HK-2 (cell line): ENCODE measurements around the gene OVAAL.

Source experiments
- DNase-seq: peaks from one replicate; pipeline ENCODE4 v3.0.0-alpha.2; 2018; ENCODE audit not compliant: unreplicated experiment

The OVAAL gene

DNA sequence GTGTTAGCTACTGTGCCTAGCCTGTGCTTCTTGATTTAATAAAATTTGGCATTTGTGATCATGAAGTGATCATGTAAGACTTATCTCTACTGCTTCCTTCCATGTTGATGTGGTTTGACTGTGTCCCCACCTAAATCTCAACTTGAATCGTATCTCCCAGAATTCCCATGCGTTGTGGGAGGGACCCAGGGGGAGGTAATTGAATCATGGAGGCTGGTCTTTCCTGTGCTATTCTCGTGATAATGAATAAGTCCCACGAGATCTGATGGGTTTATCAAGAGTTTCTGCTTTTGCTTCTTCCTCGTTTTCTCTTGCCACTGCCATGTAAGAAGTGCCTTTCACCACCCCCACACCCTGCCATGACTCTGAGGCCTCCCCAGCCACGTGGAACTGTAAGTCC lies at the start of gene OVAAL:
TSS of gene OVAAL (plus strand) at position 301 of the 400 bp plus-strand sequence.
- DNase-seq = no peak

DNA sequence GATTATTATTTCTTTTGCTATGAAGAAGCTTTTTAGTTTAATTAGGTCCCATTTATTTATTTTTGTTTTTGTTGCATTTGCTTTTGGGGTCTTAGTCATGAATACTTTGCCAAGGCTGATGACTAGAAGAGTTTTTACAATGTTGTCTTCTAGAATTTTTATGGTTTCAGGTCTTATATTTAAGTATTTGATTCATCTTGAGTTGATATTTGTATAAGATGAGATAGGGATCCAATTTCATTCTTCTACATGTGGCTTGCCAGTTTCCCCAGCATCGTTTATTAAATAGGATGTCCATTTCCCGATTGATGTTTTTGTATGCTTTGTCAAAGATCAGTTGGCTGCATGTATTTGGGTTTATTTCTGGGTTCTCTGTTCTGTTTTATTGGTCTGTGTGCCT lies 47.9 kb upstream of the OVAAL start:
- no peak for DNase-seq

DNA sequence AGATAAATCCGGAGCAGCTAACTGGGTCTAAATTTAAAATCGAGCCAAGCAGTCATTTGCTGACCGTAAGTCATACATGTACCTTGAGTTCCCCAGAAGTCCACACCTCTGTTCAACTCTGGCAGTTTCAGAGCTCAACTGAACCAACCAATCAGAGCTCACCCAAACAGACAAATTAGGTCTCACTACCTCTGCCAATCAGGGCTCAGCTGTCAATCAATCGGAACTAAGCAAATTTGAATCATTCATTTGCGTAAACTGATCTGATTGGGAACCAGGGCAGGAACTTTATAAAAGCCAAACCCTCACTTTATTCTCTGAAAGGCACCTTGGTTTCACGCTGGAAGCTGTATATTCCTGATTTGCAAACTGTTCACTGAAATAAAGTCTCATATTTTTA lies 45.2 kb upstream of the OVAAL start:
- no peak for DNase-seq

DNA sequence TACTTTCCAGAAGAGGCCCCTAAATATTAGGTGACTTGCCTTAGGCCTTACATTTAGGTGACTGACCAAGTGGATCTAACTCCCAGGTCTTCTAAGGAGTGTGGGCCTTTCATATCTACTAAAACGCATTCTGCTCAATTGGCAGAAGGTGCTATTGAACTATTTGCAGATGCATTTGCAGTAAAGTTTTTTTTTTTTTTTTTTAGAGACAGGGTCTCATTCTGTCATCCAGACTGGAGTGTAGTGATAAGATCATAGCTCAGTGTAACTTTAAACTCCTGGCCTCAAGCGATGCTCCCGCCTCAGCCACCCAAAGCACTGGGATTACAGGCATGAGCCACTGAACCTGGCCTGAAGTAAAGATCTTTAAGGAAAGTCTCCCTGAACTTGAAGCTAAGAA lies 43.4 kb upstream of the OVAAL start:
- DNase-seq = no peak

DNA sequence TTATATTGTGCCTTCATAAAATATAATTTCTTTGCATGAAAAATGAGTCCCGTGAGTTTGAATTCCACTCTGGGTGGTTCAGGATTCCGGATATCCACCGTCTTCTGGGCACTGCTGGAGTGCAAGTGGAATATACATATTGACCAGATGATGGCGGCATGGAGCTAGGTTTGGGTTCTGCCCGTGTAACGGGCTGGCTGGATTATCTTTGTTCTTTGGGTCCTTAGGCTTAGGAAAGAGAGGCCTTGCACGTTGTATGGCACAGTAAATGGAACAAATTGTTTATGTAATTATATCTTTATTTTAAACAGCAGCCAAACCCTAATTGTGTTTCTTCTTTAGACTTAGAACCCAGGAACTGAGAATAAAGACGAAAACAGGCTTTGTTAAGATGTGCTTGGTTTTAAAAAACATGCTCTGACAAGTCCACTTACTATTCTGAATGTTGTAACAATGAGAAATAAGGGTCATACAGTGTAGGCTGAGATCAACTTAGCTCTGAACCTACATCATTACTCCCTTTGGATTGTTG lies 42.8 kb upstream of the OVAAL start:
- DNase-seq = peak; percentile 77

DNA sequence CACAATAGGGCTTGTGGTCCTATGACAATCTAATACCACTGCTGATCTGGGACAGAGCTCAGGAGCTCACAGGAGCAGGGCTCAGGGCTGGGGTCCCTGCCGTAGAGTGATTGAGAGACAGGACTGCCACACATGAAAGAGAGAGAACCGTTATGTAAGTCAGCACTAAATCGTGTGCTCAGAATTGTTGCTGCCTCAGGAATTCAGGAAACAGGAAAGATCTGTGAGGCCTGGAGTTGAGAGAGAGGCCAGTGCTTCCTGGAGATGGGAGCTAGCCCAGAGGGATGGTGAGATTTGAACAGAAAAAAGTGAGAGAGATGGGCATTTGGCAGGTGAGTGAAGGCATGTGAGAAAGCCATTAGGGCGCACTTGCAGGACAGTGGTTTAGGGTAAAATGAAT lies 38.9 kb upstream of the OVAAL start:
- DNase-seq = no peak

DNA sequence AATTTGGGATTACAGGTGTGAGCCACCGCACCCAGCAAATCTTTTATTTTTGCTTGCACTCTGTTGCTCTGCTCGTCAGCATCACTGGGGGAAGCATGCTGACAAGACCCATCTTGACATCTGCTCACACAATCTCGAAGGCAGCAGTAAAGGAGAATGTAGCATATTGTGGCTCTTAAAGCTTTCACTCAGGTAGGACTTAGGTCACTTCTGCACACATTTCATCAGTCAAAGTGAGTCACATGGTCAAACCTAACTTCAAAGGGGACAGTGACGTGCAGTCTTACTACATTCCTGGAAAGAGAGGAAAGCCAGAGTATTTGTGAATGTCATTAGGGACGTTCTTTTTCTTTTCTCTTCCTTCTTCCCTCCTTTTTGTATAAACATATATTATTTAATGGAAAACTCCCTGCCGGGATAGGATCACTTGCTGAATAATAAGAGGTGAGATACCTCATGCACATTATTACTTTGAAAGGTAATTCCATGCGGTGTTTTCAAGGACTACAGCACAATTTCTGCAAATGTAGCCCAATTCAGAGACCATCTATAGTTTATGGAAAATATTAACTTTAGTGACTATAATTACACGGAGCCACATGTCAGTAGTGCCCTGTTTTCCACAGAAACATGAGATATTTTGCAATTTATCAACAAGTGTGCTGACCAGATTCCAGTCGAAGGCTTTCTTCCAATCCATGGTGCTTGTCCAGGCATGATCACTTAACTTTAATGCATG lies 37.1 kb upstream of the OVAAL start:
- no peak for DNase-seq

DNA sequence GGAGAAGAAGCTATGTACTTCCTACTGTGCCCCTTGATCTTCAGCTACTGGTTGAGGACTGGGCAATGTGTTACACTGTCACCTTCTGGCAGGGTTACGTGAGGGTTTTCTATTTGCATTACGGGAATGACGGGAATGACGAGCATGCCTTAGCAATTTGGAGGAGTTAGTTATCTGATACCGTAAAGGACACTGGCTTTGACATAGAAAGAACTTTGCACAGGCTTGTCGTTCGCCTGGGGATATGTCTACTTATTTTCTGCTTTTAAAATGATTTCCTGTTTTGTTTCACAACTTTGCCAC lies 36.6 kb upstream of the OVAAL start:
- DNase-seq = no peak

DNA sequence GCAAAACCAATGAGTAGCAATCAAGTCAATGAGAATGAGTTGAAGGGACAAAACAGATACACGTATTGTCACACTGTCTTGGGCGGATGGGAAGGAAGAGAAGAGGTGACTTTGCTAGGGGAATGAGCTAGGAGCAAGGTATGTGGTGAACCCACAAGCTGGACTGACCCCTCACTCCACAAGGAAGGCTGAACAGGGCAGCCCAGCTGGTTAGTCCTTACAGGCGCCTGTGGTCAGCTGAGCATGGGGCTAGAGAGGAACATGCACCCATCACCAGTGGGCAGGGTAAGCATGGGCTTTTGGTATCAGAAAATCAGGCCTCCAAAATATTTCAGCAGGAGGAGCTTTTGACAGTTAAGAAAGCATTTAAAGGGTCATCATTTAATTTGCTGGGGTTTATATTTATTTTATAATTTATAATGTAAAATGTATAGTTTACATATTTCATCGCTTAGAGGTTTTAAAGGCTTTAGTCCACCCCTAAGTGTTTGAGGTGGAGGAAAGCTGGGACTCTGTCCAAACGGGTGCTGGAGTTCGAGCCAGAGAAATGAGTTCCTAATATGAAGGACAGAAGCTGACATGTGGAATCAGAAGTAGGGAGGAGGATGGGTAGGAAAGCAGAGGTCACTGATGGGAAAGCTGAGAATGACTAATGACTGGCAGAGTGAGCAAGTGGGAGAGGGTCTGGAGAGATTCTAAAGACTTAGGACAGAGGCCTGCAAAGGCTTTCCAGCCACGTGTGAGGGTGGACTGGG lies 34.4 kb upstream of the OVAAL start:
- DNase-seq = no peak

DNA sequence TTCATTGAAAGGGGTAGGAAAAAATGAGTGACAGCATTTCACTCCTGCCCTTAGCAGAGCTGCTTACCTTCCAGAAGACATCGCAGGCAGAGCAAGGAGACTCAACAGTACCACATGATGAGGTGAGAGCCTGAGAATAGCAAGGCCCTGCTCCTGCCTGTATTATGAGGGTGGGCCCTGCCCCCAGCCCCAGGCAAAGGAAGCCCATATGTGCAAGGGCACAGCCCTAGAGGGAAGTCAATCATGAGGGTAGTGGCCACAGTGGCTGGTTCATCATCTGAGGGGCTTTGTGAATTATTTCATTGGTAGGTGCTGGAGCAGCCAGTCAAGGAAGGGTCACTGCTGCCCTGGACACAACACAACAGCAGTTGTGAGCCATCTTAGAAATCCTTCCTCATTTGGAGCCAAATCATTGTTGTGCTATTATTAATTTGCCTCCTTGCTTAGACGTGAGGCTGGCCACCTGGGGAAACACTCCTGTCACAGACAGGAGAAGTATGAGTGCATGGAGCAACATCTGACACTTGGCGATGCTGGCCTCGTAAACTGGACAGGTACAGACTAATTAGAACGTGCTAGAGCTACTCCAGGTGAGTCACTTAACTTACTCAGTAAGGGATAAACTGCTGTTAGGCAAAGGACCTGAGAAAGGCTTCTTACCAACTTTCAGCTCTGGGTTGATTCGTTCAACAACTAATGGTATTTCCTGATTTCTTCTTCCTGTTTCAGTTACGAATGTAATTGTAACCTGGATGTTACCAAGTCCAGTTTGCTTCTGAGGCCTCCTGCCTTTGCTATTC lies 33.6 kb upstream of the OVAAL start:
- DNase-seq = no peak

DNA sequence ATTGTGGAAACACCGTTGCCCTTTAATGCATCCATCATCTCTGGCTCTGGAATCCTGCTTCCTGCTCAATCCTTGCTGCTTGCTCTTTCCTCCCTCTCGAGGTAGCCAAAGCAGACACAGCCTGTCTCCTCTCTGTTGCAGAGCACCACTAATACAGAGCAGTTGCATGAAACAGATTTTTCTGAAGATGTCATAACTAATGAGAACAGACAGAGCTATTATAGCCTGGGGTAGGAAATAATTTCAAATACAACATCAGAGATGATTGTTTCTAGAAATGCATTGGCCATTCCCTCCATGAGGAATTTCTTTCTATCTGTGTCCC lies 33.1 kb upstream of the OVAAL start:
- DNase-seq = no peak

DNA sequence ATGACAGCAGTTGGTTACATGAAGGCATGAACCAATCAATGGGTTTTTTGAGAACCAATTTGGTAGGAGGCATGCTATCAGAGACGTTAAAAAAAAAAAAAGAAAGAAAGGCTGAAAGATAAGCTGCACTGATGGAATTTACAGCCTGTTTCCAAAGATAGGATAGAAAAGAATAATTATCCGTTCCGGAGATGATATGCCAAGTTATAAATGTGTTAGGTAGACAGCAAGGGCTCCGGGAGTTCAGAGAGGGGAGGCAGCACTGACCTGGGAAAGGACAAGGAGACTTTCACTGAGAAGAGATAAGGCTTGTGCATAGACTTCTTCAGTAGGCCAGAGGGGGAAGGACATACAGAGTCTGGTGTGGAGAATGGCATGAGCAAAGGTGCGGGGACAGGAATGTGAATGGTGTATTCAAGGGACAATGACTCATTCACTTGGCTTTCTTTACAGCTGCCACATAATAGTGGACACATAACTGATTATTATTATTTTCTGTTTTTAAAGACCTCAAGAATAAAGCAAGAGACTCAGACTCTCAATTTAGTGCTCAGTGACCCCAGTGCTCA lies 31.6 kb upstream of the OVAAL start:
- DNase-seq = peak; percentile 42

DNA sequence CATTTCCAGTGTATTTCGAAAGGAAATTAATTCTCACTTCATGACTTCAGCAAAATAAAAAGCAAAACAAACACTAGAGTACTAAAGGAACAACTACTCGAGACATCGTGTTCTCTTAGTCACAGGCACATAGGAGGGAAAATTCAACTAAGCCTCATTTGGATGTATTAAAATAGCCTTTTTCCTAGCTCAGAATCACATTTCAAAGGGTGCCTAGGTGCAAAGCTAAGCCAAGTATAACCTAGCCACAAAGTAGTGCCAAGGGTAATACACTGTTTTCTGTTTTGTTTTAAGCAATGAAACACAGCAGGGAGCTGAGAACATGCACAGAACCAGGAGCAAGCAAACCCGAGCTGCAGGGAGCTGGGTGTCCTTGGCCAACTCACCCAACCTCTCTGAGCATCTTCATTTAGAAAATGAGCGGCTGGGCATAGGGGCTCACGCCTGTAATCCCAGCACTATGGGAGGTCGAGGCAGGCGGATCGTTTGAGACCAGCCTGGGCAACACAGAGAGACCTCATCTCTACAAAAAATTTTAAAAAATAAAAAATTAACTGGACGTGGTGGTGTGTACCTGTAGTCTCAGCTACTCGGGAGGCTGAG lies 29.8 kb upstream of the OVAAL start:
- DNase-seq = no peak

DNA sequence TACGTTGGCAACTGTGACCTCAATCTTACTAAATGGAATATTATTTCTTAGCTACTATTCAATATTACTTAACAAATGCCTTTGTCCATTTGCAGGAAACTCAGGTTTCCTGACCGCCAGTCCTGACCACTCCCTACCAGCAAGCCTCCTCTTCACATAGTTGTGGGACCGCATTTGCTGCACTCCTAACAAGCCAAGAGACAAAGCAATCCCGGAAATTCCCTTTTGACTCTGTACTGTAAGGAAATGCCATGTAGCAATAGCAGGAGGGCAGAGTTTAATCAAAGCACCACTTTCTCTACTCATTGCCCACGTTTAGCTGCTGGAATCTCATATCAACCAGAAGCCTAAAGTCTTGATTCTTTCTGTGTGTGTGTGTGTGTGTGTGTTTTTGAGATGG lies 28.3 kb upstream of the OVAAL start:
- DNase-seq = peak; percentile 70

DNA sequence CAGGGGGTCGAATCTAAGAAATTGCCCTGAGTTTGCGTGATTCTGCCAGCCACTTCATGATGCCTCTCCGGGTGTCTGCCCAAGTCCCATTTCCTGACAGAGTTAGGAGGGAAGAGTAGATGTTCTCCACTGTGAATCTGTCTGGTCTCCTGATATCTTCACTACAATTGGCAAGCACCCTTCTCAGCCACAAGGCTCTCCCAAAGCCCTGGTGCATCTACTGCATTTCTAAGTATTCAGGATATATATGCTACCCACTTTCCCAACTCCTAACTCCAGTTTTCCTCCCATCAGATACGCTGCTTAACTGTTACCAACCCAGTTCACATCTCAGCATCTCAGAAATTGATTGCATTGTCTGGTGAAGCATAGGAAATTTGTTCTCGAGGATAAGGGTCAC lies 25.9 kb upstream of the OVAAL start:
- no peak for DNase-seq

DNA sequence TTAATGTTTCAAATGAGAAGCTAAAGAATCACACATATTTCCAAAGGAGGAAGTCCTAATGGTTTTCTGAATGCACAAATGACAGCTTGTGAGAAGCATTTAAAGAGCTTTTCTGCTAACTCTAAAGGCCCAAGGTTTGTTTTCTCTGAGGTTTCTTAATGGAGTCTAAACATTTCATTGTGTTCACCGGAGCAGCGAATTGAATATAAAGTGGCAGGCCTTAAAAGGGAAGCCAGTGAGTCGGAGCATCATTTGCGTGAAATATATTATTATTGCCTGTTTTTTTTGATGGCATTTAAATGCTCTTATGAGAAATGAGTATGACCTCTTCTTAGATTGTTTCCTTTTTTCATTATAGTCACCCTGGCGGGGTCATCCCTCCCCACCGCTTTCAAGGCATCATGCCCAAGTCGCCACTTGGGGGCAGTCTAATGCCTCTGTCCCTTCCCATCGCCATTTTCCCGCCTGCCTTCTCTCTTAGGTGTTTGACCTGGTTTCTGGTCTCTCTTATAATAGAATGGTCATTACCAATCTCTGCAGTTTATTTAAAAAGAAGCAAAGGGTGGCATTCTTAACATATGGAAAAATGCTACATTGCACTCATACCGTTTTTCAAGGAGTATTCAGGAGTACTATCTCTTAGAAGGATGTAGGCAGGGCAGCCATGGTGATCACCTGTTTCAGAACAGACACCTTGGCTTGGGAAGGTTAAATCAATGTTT lies 25.3 kb upstream of the OVAAL start:
- peak; percentile 69 for DNase-seq

DNA sequence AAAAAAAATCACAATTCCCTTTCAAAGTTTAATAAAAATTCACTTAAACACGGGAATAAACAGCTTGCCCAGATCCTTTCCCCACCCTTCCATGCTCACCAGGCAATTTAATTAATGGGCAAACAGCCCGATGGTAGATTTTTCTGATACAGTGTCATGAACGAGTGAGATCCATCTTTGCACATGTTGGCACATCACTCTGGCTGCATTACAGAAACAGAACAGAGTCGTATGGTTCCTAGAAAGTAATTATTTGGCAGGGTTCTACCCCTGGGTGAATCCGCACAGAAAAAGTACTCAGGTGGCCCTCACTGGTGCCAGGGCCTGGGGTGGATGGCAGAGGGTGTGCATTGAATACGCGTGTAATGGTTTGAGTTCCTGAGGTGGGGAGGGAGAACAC lies 24.6 kb upstream of the OVAAL start:
- DNase-seq = no peak

DNA sequence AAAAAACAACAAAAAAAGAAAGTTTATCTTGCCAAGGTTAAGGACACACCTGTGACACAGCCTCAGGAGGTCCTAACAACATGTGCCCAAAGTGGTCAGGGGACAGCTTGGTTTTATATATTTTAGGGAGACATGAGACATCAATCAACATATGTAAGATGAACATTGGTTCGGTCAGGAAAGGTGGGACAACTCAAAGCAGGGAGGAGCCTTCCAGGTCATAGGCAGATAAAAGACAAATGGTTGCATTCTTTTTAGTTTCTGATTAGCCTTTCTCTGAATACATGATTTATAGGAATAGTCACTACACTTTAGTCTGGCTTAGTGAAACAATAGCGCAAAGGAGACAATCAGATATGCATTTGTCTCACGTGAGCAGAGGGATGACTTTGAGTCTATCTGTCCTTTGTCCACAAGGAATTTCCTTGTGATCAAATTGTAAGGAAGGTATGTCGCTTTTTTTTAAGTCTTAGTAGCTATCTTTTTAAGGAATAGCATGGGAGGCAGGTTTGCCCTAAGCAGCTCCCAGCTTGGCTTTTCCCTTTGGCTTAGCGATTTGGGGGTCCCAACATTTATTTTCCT lies 23.3 kb upstream of the OVAAL start:
- no peak for DNase-seq

DNA sequence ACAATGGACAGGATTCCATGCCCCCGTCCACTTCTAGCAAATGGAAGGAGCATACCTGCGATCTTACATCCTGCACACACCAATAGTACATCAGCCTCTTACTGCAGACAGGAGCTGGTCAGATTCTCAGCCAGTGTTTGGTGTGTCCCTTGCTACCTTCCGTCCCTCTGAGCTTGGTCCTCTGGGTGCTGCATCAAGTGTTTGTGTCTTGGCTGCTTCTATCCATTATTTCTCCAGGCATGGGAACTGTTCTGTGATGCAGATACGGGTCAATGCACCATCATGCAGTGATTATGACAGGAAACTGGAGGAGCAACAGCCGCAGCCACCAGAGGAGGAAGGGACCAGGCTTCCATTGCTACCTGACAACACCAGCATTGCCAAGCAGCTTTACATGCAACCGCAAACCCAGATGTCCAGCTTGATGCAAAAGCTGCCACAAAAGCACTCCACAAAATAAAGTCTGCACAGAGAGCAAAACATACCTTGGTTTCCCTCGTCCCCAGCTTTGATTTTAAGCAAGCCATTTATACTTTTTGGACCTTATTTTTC lies 21.9 kb upstream of the OVAAL start:
- no peak for DNase-seq

DNA sequence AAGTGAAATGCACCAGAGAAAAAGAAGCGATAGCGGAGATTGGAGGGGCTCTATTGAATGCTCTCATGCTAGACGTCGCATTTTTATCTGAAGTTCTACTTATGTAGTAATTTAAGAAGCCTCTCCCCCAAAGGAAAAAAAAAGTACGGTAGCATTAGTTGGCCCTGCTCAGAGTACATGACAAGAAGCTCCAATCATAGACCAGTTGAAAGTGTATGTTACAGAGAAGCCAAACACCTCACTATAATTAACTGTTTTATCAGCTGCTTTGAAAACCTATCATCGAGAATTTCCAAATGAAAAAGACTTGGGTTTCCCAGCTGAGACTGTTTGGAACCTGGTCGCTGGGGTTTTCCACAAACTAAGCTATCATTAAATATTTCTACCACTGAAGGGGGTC lies 19.6 kb upstream of the OVAAL start:
- DNase-seq = no peak
